HG03135 (cell line): Measurements from ENCODE around the gene KBTBD2.
"Not testable (repeated sequence)": the region's sequence is repeated elsewhere in the genome, so short reads cannot be mapped to it uniquely, and the experiment has no call there.

Experiments
- ATAC-seq: cut with Tn5 transposase; IDR thresholded peaks from one replicate; pipeline ENCODE4 v1.9.1; 2021; ENCODE audit warnings: mild to moderate bottlenecking, moderate library complexity; ENCODE audit not compliant: unreplicated experiment

The KBTBD2 gene

GRCh38 chr7:32891043-32891799 lies at the start of gene KBTBD2:
Gene KBTBD2, minus strand, starts transcription at chr7:32891760. Its CDS starts 12,156 bp downstream, at chr7:32879604.
- ATAC-seq = peak; percentile 57

DNA sequence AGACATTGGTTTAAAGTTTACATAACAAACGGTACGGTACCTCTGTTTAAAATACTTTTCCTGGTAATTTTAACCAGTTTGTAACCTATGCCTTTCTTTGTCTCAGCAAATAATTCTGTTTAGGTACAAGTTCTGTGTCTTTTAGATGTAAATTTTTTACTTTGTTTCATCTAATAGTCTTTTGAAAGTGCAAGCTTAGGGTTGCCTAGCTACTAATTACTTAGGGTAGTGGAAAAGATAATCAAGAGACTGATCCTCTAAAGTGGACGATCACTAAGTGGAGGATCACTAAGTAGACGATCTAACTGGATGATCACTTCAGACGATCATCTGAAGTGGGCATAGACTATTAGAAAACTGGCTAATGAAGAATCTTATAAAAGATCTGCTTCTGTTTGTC lies 49.6 kb upstream of the KBTBD2 start:
- no peak for ATAC-seq

GRCh38 chr7:32937344-32938174 lies 46.0 kb upstream of the KBTBD2 start:
- ATAC-seq = no peak

DNA sequence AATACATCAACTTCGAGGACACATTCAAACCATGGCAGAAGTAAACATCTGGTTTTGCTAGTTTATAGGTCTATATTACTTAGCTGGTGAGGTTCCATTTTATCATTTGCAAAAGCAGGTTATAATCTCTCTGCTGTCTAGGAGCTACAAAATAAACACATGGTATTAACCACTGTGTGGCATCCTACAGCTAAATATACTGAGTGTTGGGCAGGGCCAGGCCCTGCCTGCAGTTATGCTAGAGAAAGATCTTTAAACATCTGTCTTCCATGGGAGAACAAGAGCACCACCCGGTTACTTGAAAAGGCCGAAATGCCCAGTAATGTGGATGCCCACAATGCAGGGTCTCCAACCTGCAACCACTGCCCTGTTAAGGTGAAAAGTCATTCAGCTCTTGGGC lies 45.1 kb upstream of the KBTBD2 start:
- no peak for ATAC-seq

DNA sequence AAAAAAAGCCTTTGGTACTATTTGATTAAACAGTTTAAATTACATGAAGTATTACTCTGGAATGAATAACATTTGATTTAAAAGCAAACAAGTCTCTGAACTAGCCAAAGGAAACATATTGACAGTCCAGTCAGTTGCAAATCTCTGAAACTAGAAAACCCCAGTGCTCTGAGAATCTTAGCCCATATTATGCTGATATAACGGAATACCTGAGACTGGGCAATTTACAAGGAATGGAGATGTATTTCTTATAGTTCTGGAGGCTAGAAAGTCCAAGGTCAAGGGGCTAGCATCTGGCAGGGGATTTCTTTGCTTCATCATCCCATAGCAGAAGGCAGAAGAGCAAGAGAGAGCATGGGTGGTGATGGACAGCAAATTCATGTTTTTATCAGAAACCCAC lies 44.0 kb upstream of the KBTBD2 start:
- no peak for ATAC-seq

GRCh38 chr7:32930378-32930777 lies 38.8 kb upstream of the KBTBD2 start:
- no peak for ATAC-seq

GRCh38 chr7:32929430-32930143 lies 38.0 kb upstream of the KBTBD2 start:
- ATAC-seq = no peak

GRCh38 chr7:32928785-32929298 lies 37.3 kb upstream of the KBTBD2 start:
- no peak for ATAC-seq

- ATAC-seq = no peak
Observed at GRCh38 chr7:32921896-32922295, 30.3 kb upstream of the KBTBD2 start.

DNA sequence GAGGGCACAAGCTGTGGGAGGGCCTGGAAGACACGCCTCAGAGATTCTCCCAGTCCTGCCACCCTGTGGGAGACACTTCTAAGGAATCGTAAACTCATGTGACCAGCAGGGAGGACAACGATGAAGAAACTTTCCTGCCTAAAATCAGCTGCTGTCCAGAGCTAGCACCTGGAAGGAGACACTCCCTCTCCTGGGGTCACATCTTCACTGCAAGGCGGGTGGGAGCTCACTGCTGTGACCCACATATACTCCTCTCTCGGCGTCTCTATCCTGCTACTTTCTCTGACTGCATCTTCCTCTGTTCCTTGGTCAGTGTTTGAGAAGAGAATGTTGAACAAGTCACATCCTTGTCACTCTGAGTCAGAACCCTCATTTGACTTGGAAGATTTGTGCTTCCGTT lies 25.4 kb upstream of the KBTBD2 start:
- not testable (repeated sequence) for ATAC-seq

DNA sequence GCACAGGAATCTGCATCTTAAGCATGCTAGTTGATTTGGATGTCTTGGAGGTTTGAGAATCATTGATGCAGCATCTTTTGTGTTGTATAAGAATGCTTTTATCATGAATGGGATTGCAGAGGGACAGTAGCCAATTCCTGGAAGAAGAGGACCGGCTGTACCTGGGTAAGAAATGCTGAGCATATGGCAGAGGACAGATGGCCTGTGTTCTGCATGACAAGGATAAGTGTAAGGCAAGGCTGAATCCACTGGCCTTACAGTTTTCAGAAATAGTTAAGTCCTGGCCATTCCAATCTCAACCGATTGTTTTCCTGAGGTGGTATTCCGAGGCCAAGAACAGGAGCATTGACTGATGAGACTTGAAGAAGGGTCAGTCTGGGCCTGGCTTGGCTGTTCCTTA lies 24.4 kb upstream of the KBTBD2 start:
- no peak for ATAC-seq

- ATAC-seq = no peak
Observed at GRCh38 chr7:32915041-32915536, 23.5 kb upstream of the KBTBD2 start.

- ATAC-seq = no peak
Observed at GRCh38 chr7:32914184-32914583, 22.6 kb upstream of the KBTBD2 start.

GRCh38 chr7:32910195-32910594 lies 18.6 kb upstream of the KBTBD2 start:
- no peak for ATAC-seq

GRCh38 chr7:32905175-32905662 lies 13.7 kb upstream of the KBTBD2 start:
- no peak for ATAC-seq

GRCh38 chr7:32901629-32902028 lies 10.1 kb upstream of the KBTBD2 start:
- no peak for ATAC-seq

GRCh38 chr7:32900433-32900995 lies 9.0 kb upstream of the KBTBD2 start:
- ATAC-seq = no peak

DNA sequence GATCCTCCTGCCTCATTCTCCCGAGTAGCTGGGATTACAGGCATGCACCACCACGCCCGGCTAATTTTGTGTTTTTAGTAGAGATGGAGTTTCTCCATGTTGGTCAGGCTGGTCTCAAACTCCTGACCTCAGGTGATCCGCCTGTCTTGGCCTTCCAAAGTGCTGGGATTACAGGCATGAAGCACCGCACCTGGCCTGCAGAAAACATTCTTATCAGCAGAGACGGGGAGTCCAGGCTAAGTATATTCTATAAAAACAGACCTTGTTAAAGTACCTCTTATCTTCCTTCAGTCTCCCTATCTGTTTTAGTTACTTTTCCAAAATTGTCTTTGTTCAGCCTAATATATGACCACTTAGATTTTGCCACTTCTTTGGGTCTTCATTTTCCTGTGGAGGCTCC lies 5.8 kb upstream of the KBTBD2 start:
- not testable (repeated sequence) for ATAC-seq

DNA sequence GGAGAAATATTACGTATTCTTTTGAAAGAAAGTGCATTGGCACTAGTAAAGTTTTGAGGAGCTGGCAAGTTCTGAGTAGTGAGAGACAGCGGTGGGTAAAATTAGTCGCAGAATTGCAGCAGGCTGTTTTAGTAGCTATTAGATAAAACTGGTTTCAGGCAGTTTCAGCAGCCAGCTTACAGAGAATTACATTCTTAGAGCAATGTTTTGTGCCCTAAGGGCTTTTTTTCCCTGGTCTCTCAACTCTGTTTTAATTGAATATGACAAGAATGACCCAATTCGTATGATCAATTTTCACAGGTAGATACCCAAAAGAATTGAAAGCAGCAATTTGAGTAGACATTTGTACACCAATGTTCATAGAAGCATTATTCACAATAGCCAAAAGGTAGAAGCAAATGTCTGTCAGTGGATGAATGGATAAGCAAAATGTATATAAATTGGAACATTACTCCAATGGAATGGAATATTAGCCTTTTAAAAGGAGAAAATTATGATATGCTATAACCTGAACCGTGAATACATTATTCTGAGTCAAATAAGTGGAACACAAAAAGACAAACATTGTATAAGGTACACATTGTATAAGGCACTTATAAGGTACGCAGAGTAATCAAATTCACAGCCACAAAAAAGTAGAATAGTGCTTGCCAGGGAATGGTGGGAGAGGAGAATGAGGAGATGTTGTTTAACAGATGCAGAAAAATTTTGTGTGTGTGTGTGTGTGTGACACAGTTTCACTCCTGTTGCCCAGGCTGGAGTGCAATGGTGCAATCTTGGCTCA lies 5.2 kb upstream of the KBTBD2 start:
- no peak for ATAC-seq

DNA sequence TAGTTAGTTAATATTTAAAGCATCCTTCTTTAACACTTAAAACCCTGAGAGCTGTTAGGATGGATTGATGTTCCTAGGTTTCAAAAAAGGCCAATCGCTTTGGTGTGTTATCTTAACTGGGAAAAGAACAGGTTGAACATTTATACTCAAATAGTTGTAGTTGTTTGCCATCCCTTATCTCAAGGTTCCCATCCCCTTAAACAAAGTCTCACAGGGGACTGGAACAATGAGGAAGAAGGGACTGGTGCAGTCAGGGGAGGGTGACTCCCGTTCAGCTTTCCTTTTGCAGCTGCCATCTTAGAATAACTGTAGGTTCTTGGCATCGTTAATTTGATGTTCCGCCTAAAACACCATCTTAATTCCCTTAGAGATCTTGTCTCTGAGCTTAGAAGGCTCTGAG lies 2.6 kb upstream of the KBTBD2 start:
- no peak for ATAC-seq
